Fibroblast of the aortic adventitia (primary cell): ENCODE results near the gene CD74. TPM values are rescaled to one million over a fixed set of nuclear protein-coding genes. Genes with fewer than 3 reads are reported as not detected.

Source experiments
- DNase-seq: peaks from one replicate; pipeline ENCODE4 v3.0.0-alpha.2; 2010; ENCODE audit warnings: low read depth
- H3K4me3 ChIP-seq: 2 replicates; pipeline ENCODE4 v1.5.1; 2011; ENCODE audit warnings: low read depth, mild to moderate bottlenecking, control low read depth, low read length, moderate library complexity
- CTCF ChIP-seq: IDR thresholded peaks from 2 replicates; pipeline ENCODE4 v1.5.1; 2011; ENCODE audit warnings: mild to moderate bottlenecking, low read length, control low read depth, inconsistent platforms; ENCODE audit not compliant: insufficient read depth
- total RNA-seq: library from RNA; depleted of rRNA; stranded (reverse); fragments of >200 nt; gene quantifications from 2 replicates; pipeline ENCODE4 v1.2.3, GENCODE V29; 2012; ENCODE audit warnings: low replicate concordance

The CD74 gene
- total RNA-seq, 1 donor = 1.1 TPM

- H3K4me3 ChIP-seq = no peak overlapping the region
- no peak for TF ChIP-seq CTCF
- no peak for DNase-seq
Observed at GRCh38 chr5:150447188-150447587, 34.5 kb upstream of the CD74 start.

GRCh38 chr5:150446583-150446982 lies 33.9 kb upstream of the CD74 start:
- no peak for DNase-seq
- no peak for TF ChIP-seq CTCF
- no peak overlapping the region for H3K4me3 ChIP-seq

GRCh38 chr5:150446088-150446487 lies 33.4 kb upstream of the CD74 start:
- DNase-seq = no peak
- TF ChIP-seq CTCF = no peak
- no peak overlapping the region for H3K4me3 ChIP-seq

- no peak overlapping the region for H3K4me3 ChIP-seq
- TF ChIP-seq CTCF = no peak
Observed at GRCh38 chr5:150444770-150445169, 32.1 kb upstream of the CD74 start.

GRCh38 chr5:150443242-150444075 lies 30.7 kb upstream of the CD74 start:
- no peak for TF ChIP-seq CTCF
- DNase-seq = no peak
- no peak overlapping the region for H3K4me3 ChIP-seq

More at GRCh38 chr5:150444770-150445169, 32.1 kb upstream of the CD74 start:
- DNase-seq = no peak

- no peak for DNase-seq
- TF ChIP-seq CTCF = no peak
- no peak overlapping the region for H3K4me3 ChIP-seq
Observed at GRCh38 chr5:150442699-150443080, 30.0 kb upstream of the CD74 start.
